Measurements from ENCODE around the gene CHRNA5. TPM values are rescaled to one million over a fixed set of nuclear protein-coding genes. Genes with fewer than 3 reads are reported as not detected.
"Not testable (repeated sequence)": the region's sequence is repeated elsewhere in the genome, so short reads cannot be mapped to it uniquely, and the experiment has no call there.

The CHRNA5 gene
- total RNA-seq, 2 experiments from 2014 or later, result 10.5 to 11.3 TPM

DNA sequence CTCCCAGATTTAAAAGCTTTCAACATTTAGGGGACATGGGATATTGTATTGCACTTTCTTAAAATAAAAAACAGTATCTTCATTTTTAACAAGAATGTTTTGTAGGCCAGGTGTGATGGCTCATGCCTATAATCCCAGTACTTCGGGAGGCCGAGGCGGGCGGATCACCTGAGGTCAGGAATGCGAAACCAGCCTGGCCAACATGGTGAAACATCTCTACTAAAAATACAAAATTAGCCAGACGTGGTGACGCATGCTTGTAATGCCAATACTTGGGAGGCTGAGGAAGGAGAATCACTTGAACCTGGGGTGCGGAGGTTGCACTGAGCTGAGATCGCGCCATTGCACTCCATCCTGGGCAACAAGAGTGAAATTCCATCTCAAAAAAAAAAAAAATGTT, 5.1 kb upstream of the CHRNA5 start:
- CTCF ChIA-PET, POLR2A ChIA-PET: not testable (repeated sequence)

DNA sequence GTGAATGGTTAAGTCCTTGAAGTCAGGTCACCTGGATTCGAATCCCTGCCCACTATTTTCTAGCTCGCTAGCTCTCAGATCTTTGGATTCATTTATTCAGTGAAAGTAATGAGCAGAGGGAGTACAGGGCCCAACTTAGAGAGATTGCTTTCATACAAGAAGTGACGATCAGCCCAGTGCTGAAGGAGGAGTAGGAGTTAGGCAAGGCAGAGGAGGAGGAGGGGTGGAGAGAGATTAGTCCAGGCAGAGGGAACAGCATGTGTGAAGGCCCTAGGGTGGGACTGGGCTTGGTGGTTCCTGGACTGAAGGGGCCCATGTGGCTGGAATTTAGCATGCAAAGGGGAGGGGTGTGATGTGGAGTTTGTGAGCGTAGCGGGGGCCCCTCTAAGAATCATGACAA, 3.8 kb upstream of the CHRNA5 start:
- POLR2A ChIA-PET, result no interaction called here
- CTCF ChIA-PET, result no interaction called here

DNA sequence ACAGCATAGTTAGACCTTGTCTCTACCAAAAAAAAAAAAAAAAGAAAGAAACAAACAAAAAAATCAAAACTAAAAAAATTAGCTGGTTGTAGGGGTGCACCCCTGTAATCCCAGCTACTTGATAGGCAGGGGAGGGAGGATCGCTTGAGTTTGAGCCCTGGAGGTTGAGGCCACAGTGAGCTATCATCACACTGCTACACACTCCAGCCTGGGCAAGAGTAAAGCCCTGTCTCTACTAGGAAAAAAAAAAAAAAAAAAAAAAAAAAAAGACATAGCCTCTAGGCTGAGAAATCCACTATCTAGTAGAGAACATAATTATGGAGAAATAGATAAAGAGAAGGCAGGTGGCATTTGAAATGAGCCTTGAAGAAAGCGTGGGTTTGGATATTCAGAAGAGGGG, 2.2 kb upstream of the CHRNA5 start:
- ChIA-PET CTCF (no interaction called here), POLR2A (interaction anchor here (0.7 kb wide), 1 partner anchor 17 kb away, joined by 9 read pairs; no protein-coding TSS in a partner anchor)

DNA sequence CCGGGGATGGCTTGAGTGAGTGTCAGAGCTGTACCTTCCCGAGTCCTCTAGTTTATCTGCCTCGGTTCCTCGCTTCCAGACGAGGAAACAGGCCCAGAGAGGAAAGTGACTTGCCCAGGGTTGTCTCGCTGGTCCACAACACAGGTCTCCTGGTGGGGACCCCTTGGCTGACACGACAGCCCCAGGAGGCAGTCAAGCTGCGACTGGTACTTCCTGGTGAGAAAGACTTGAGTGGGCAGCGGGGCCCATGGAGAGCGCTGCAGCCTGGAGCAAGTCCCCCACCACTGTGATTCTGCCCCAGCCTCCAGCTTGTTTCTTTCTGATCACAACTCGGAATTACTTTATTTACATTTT, 600 bp upstream of the CHRNA5 start:
- CTCF ChIA-PET, result interaction anchor here (1.2 kb wide), 1 partner anchor 18 kb away, joined by 3 read pairs; no protein-coding TSS in a partner anchor
- POLR2A ChIA-PET, result interaction anchor here (0.8 to 2.0 kb wide), 2 partner anchors 24 to 25 kb away, joined by 3 to 9 read pairs; partner anchors contain the start of gene PSMA4

DNA sequence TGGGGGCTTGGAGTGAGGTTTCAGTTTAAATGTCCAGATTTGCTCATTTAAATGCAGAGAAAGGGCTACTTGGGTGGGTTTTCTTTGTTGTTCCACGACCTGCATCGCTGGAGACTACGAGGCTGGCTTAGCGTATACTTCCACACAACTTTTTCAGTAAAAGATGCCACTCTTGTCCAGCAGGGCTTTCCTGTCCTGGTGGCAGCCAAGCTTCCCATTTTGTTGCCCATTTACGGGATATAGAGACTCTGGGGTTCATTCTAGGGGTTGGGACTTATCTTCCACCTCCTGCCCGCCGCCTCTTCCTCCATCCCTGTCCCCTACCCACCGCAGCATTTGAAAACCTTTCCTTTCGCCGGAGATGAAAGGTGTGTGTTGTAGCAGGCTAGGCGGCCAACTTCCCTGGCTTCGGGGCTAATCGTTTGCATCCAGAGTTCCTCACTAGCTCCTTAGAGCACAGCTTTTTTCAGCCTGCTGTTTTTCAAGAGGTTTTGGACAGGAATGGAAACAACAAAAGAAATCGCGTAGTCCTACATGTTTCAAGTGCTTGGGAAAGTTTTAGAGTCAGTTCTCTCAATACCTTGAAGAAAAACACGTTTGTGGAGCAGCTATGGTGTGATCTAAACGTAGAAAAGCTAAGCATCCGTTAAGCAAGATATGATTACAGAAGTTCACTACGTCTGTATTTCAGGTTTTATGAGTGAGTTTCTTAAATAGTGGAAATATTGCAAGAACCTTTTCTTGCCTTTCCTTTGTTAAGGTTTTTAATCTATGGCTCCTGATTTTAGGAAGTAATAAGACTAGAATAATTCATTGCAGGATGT, 843 bp downstream of the CHRNA5 start:
- POLR2A ChIA-PET, result interaction anchor here (0.6 to 2.0 kb wide), 3 partner anchors 18 to 132 kb away, joined by 3 to 9 read pairs (median 5); partner anchors contain the start of gene PSMA4

DNA sequence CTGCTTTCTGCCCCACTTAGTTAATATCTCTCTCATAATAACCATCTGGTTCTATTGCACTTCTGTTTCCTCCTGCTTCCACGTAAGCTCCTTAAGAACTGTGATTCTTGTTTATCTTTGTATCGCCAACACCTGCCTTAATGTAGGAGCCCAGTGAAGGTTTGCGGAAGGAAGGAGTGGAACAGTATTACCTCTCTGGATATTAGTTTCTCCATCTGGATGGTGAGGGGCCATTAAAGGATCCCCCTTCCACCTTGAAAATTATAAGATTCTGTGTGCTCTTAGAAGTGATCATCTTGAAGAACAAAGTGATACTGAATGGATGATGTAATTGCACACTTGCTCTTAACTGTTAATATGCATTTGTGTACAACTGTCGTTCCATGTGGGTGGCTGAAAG, 2.2 kb downstream of the CHRNA5 start:
- CTCF ChIA-PET, result no interaction called here
- POLR2A ChIA-PET, result no interaction called here

More for the DNA sequence above, 843 bp downstream of the CHRNA5 start:
- CTCF ChIA-PET, result interaction anchor here (0.6 to 1.0 kb wide), 3 partner anchors 16 to 307 kb away, joined by 3 to 4 read pairs (median 3); no protein-coding TSS in a partner anchor

DNA sequence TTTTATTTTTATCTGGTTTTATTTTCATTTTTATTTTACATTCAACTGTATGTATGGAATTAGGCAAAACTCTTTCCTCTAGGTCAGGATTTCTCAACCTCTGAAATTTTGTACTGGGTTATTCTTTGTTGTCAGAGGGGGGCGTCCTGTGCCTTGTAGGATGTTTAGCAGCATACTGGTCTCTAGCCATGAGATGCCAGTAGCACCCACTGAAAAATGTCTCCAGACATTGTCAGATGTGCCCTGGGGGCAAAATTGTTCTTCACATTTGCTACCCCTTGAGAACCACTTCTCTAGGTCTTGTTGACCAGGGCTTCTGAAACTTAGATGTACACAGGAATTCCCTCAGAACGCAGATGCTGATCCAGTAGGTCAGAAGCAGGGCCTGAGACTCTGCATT, 5.4 kb downstream of the CHRNA5 start:
- POLR2A ChIA-PET, result no interaction called here
- CTCF ChIA-PET, result interaction anchor here (0.7 kb wide), 1 partner anchor 132 kb away, joined by 3 read pairs; no protein-coding TSS in a partner anchor

DNA sequence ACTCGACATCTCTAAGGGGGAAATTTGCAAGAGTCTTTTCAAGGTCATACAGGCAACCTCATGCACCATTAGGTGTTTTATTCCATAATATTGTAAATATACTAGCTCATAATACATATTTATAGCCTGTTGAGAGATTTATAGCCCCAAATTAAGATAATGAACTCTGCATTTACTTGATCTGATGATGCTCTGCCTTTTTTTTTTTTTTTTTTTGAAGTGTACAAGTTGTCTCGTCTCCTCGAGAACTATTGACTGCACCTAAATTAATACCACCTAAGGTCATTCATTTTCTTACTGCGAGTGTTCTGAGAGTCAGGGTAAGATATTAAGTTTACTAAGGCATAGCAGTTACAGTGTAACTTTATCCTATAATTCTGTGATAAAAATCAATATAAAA, 6.1 kb downstream of the CHRNA5 start:
- ChIA-PET POLR2A (no interaction called here), CTCF (interaction anchor here (0.7 kb wide), 1 partner anchor 132 kb away, joined by 3 read pairs; no protein-coding TSS in a partner anchor)

DNA sequence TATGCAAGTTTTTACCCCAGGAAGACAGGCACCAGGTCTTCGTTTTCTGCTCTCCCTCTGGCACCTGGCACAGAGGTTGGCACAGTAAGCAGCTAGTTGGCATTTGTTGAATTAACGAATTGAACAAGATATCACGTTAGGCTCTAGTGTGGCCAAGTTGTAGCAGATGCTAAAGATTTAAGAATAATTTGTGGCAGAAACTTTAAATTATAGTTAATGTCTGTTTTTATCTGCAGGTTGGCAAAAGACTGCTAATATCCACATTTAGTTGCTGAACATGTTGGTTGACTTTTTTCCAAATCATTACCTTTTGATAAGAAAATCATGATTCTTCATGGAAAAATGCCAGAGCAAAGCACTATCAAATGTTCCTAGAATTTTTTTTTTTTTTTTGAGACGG, 8.1 kb downstream of the CHRNA5 start:
- CTCF ChIA-PET, result no interaction called here
- POLR2A ChIA-PET, result no interaction called here

DNA sequence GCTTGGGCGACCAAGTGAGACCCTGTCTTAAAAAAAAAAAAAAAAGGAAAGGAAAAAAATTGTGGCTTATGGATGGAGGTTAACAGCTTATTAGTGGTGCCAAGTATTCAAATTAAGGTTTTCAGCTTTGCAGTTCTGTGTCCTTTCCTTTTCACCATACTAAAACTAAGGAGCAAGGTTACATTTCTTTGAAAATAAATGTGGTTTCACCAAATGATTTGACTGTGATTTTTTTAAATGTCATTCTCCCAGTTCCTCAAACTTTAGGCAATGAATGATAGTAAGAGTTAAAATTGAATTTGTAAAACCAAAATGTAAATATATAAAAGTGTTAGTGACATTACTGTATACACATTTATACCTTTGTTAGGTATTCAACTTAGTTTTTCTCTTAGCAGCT, 9.6 kb downstream of the CHRNA5 start:
- CTCF ChIA-PET, result no interaction called here
- POLR2A ChIA-PET, result interaction anchor here (0.7 kb wide), 1 partner anchor 261 kb away, joined by 6 read pairs; no protein-coding TSS in a partner anchor

DNA sequence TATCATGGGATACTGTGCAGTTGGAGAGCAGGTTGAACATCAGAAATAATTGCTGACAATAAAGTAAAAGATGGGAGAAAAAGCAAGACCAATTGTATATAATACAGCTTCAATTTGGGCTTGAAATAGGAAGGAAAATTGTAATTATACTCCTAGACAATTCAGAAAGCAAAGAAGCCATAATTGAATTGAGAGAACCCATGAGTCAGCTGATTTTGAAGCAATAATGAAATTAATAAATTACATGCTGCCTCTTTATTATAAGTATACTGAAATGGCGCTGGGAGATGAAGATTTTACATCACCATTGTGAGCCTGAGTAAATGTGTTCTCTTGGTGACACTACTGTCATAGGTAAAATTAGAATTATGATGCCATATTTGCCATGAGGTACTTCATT, 32.3 kb downstream of the CHRNA5 start:
- POLR2A ChIA-PET, result no interaction called here
- CTCF ChIA-PET, result no interaction called here

DNA sequence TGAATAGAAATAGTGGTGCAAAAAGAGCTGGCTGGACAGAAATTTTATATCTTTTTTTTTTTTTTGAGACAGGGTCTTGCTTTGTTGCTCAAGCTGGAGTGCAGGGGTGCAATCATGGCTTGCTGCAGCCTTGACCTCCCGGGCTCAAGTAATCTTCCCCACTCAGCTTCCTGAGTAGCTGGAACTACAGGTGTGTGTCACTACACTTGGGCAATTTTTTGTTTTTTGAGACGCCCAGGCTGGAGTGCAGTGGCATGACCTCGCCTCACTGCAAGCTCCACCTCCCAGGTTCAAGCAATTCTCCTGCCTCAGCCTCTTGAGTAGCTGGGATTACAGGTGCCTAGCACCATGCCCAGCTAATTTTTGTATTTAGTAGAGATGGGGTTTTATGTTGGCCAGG, 33.0 kb downstream of the CHRNA5 start:
- CTCF ChIA-PET, result no interaction called here
- POLR2A ChIA-PET, result no interaction called here

DNA sequence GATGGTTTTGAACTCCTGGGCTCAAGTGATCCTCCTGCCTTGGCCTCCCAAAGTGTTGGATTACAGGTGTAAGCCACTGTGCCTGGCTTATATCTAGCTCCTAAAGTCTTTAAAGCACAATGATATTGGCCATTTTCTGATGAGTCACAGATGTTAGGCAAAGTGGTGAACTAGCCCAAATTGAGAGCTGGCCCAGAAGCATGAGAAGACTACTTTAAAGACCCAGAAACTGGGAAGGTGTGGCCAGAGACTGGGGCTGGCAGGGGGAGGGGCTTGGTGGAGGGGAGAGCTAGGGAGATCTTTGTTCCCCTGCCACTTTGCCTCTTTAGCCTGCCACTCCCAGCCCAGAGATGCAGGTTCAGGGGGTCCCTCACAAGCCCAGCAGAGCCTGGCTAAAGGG, 33.9 kb downstream of the CHRNA5 start:
- CTCF ChIA-PET, result no interaction called here
- POLR2A ChIA-PET, result no interaction called here

DNA sequence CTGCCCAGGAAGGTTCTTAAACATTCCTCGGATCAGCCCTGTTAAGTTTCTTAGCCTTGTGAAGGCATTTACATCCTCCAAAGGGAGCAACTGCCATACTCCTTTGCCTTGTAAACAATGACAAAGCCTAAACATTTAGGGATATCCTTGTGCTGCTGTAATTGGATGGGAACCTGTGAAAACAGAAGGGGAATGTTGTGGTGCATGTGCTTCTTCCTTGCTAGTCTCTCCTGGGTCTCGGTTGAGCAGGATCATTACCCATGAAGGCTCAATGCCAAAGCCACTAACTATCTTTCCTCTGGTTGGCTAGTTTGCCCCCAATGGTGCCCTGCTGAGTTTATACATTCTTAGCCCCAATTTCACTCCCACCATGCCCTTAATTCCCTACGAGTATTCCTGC, 38.1 kb downstream of the CHRNA5 start:
- POLR2A ChIA-PET, result no interaction called here
- CTCF ChIA-PET, result no interaction called here

DNA sequence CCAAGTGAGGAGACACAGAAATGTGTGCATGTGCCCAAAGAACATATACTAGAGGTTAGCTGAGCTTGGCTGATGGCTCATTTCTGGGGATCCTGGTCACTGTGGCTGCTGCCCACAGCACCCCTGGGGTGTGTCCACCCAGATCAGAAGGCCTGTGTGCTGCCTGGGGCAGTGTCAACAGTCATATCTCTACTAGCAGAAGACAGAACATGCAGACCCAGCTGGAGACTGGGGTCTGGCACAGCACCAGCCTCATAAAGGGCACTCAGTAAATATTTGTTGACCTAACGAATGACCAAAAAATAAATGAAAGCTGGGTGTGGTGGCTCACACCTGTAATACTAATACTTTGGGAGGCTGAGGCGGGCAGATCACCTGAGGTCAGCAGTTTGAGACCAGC, 39.1 kb downstream of the CHRNA5 start:
- ChIA-PET POLR2A (interaction anchor here (0.5 kb wide), 1 partner anchor 32 kb away, joined by 3 read pairs; no protein-coding TSS in a partner anchor), CTCF (no interaction called here)

DNA sequence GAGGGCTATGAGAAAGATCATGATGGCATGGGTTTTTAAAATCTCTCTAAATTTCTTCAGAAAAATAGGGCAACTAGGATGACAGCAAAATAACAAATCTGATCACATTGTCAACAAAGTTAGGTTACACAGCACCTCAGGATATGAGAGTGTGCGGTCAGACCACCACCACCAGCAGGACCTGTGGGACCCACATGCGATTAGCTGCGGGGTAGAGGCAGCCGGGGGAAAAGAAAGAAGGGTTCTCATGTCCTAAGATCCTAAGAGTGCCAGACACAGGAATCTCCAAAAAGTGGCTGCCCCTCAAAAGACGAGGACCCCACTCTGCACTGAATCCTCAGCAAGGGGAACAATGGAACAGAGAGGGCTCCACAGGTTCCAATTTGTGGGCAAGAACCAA, 39.9 kb downstream of the CHRNA5 start:
- CTCF ChIA-PET, result no interaction called here
- POLR2A ChIA-PET, result interaction anchor here (0.5 kb wide), 1 partner anchor 31 kb away, joined by 3 read pairs; no protein-coding TSS in a partner anchor

DNA sequence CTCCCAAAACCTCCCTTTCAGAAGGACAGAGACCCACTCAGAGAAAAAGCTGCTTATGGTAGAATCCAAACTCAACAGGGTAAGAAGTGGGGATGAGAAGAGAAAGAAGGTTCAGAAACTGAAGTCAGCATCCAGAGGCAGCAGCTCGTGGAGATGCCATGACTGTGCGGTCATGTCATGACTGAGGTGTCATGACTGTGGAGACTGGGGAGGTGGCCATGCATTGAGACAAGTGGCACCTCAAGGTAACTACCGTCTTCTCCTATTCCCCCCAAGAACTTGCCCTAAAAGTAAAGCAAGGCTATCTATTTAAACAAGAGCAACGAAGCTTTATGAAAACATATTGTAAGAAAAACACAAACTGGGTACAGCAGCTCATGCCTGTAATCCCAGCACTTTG, 40.4 kb downstream of the CHRNA5 start:
- CTCF ChIA-PET, result no interaction called here

DNA sequence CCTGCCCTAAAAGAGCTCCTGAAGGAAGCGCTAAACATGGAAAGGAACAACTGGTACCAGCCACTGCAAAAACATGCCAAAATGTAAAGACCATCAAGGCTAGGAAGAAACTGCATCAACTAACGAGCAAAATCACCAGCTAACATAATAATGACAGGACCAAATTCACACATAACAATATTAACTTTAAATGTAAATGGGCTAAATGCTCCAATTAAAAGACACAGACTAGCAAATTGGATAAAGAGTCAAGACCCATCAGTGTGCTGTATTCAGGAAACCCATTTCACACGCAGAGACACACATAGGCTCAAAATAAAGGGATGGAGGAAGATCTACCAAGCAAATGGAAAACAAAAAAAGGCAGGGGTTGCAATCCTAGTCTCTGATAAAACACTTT, 44.2 kb downstream of the CHRNA5 start:
- POLR2A ChIA-PET, CTCF ChIA-PET: not testable (repeated sequence)

More for the DNA sequence above, 40.4 kb downstream of the CHRNA5 start:
- POLR2A ChIA-PET, result no interaction called here

DNA sequence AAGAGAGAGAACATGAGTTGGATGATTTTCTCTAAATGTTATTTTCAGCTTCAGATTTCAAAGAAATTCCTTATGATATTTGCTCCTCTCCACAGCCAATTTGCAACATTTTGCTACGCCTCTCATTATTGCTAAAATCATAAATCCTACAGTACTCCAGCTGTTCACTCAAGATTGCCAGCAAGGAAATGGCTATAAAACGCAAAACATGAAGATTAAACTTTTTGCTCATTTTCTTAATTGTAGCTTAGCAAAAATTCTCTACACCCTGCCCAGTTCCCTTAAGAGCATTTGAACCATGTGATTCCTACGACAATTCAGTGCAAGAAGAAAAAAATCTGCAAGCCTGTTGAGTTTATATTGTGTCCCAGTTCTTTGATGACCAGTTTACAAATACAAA, 48.7 kb downstream of the CHRNA5 start:
- ChIA-PET CTCF (no interaction called here), POLR2A (no interaction called here)

DNA sequence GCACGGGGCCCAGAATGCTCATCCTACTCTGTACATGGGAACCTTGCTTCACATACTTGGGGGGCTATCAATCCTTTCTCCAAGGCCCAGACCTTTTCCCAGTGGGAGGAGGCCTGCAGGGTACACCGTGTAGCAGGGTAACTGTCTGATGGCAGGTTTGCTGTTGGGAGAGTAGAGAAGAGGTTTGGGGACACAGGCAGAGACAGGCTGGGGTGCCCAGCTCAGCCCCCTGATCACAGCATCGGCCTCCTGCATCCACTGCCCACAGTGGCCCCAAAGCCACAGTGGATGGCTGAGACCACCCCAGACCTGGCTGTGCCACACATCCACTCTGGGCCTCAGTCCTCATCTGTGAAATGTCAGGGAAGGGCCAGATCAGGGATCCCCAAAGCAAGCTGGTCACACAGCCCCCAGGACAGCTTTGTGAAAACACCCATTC, 49.9 kb downstream of the CHRNA5 start:
- CTCF ChIA-PET, result no interaction called here

DNA sequence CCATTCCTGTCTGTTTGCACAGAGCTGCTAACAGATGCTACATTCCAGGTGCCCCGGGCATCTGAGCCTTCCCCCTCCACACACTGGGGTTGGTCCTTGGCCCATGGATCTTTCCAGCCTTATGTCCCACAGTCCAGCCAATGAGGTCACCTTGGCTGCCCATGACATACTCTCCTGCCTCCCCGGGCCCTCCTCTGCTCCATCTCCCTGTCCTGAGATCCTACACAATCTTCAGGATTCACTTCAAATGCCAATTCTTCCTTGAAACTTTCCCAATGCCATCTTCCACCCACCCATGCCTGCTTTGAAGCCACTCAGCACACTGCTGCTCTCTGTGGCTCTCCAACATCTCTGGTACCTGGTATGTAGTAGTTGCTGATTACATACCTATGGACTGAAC, 51.2 kb downstream of the CHRNA5 start:
- POLR2A ChIA-PET, result no interaction called here
- CTCF ChIA-PET, result no interaction called here

More for the DNA sequence above, 49.9 kb downstream of the CHRNA5 start:
- POLR2A ChIA-PET, result no interaction called here

DNA sequence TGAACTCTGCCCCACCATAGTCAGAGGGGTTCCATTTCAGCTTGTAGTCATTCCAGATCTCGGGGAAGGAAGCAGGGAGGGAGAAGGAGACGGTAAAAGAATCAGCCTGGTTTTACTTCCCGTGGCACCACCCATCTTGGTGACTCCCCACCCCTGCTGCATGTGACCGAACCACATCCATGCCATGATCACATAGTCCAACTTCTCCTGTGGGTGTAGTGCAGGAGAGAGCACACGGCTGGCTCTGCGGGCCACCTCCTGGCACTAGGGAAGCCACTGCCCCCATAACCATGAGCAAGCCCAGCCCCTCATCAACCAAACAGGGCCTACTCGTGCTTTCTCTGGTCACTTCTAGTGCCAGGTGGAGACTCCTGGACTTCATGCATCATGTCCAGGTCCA, 51.8 kb downstream of the CHRNA5 start:
- POLR2A ChIA-PET, result no interaction called here
- CTCF ChIA-PET, result no interaction called here

Data from activated CD8-positive, alpha-beta memory T cell treated with anti-CD3 and anti-CD28 coated beads for 36 hours (primary cell).